GM12878 (cell line): Measurements from ENCODE around the gene CASTOR1.

ENCODE experiments used
- EP300 ChIP-seq, 2 experiments: fragments of 150-350 bp in 1 of 2; IDR thresholded peaks; 2 replicates each; pipeline ENCODE4 v1.6.1; 2011 to 2012; ENCODE audit warnings: low read depth in 2 of 2, low read length in 2 of 2, borderline replicate concordance in 1 of 2, improper control_type of control experiment in 1 of 2, inconsistent platforms in 1 of 2; ENCODE audit not compliant: control insufficient read depth in 1 of 2
- FOXM1 ChIP-seq: IDR thresholded peaks from 2 replicates; pipeline ENCODE4 v1.6.1; 2012; ENCODE audit warnings: low read depth, mild to moderate bottlenecking, inconsistent platforms, low read length, moderate library complexity
- GABPA ChIP-seq: IDR thresholded peaks from 2 replicates; pipeline ENCODE4 v1.6.1; 2014; ENCODE audit warnings: antibody characterized with exemption, low read depth, mild to moderate bottlenecking, inconsistent platforms
- KDM1A ChIP-seq: fragments of 200-600 bp; sonication (generic); IDR thresholded peaks from 2 replicates; pipeline ENCODE4 v1.6.1; 2016; ENCODE audit warnings: borderline replicate concordance
- NR2C1 ChIP-seq: fragments of 450-650 bp; IDR thresholded peaks from 2 replicates; pipeline ENCODE4 v1.6.1; 2017; ENCODE audit warnings: antibody characterized with exemption, mild to moderate bottlenecking, moderate library complexity
- POLR2A ChIP-seq: IDR thresholded peaks from 2 replicates; pipeline ENCODE4 v1.6.1; 2011; ENCODE audit warnings: low read depth, mild to moderate bottlenecking, low read length
- SIN3A ChIP-seq: IDR thresholded peaks from 2 replicates; pipeline ENCODE4 v1.6.1; 2012; ENCODE audit warnings: low read depth, low read length, improper control_type of control experiment
- SP1 ChIP-seq: IDR thresholded peaks from one replicate; pipeline ENCODE4 v1.6.1; 2011; ENCODE audit warnings: low read depth, low read length
- TAF1 ChIP-seq: IDR thresholded peaks from 2 replicates; pipeline ENCODE4 v1.6.1; 2011; ENCODE audit warnings: mild to moderate bottlenecking, low read depth, low read length, borderline replicate concordance
- TARDBP ChIP-seq: IDR thresholded peaks from 2 replicates; pipeline ENCODE4 v1.6.1; 2016; ENCODE audit warnings: borderline replicate concordance
- YY1 ChIP-seq: IDR thresholded peaks from 2 replicates; pipeline ENCODE4 v1.6.1; 2011; ENCODE audit warnings: low read depth, mild to moderate bottlenecking, low read length
- TF ChIP-seq, protein P1 (sequence below), 3 experiments: IDR thresholded peaks in 2 of 3; conservative IDR thresholded peaks in 1 of 3; 2 replicates each; pipeline ENCODE4 v1.5.1; 2011; ENCODE audit warnings: low read depth in 3 of 3, low read length in 3 of 3, mild to moderate bottlenecking in 3 of 3, control low read depth in 2 of 3, moderate library complexity in 2 of 3, inconsistent platforms in 1 of 3, mixed read lengths in 1 of 3; ENCODE audit not compliant: control insufficient read depth in 2 of 3, insufficient read depth in 1 of 3; ENCODE audit errors: extremely low read depth in 1 of 3
- TF ChIP-seq, protein P2 (sequence below): IDR thresholded peaks from 2 replicates; pipeline ENCODE4 v1.6.1; 2011; ENCODE audit warnings: mild to moderate bottlenecking, low read depth, low read length, moderate library complexity; ENCODE audit not compliant: insufficient replicate concordance
- TF ChIP-seq, protein P3 (sequence below): IDR thresholded peaks from 2 replicates; pipeline ENCODE4 v1.6.1; 2011; ENCODE audit warnings: borderline replicate concordance, low read depth, mild to moderate bottlenecking, moderate library complexity, mixed read lengths, low read length; ENCODE audit not compliant: insufficient read depth; ENCODE audit errors: extremely low read length

DNA sequence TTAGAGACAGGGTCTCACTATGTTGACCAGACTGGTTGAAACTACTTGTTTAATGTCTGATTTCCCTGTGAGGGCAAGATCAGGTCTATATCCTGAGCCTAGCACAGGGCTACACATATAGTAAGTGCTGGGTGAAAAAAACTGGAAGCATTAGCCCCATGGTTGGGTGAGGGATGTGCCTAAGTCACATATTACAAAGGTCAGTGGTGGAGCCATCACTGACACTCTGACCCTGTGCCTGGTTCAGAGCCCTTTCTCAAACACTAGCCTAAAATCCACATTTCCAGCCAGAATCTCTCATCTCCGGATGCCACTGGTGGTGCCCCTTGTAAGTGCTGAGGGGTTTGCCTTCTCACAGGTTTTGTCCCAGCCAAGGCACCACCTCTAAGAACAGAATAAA lies 28.5 kb upstream of the CASTOR1 start:
- TF ChIP-seq TAF1 (no peak), YY1 (no peak), GABPA (no peak), KDM1A (no peak), TARDBP (no peak), POLR2A (no peak), SP1 (no peak), EP300 (IDR thresholded peaks at IDR 0.05; ENCODE audit: borderline replicate concordance in 1 of 2, control insufficient read depth in 1 of 2, low read depth in 2 of 2, low read length in 2 of 2) (no peak), FOXM1 (no peak), NR2C1 (no peak), SIN3A (no peak)
- TF ChIP-seq, protein P1, sequence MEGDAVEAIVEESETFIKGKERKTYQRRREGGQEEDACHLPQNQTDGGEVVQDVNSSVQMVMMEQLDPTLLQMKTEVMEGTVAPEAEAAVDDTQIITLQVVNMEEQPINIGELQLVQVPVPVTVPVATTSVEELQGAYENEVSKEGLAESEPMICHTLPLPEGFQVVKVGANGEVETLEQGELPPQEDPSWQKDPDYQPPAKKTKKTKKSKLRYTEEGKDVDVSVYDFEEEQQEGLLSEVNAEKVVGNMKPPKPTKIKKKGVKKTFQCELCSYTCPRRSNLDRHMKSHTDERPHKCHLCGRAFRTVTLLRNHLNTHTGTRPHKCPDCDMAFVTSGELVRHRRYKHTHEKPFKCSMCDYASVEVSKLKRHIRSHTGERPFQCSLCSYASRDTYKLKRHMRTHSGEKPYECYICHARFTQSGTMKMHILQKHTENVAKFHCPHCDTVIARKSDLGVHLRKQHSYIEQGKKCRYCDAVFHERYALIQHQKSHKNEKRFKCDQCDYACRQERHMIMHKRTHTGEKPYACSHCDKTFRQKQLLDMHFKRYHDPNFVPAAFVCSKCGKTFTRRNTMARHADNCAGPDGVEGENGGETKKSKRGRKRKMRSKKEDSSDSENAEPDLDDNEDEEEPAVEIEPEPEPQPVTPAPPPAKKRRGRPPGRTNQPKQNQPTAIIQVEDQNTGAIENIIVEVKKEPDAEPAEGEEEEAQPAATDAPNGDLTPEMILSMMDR (IDR thresholded peaks at IDR 0.05 in 2 of 3, conservative IDR thresholded peaks at IDR 0.05 in 1 of 3; ENCODE audit: control insufficient read depth in 2 of 3, extremely low read depth in 1 of 3, insufficient read depth in 1 of 3, low read depth in 3 of 3, low read length in 3 of 3): no peak
- TF ChIP-seq, protein P2, sequence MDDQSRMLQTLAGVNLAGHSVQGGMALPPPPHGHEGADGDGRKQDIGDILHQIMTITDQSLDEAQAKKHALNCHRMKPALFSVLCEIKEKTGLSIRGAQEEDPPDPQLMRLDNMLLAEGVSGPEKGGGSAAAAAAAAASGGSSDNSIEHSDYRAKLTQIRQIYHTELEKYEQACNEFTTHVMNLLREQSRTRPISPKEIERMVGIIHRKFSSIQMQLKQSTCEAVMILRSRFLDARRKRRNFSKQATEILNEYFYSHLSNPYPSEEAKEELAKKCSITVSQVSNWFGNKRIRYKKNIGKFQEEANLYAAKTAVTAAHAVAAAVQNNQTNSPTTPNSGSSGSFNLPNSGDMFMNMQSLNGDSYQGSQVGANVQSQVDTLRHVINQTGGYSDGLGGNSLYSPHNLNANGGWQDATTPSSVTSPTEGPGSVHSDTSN: no peak
- TF ChIP-seq, protein P3, sequence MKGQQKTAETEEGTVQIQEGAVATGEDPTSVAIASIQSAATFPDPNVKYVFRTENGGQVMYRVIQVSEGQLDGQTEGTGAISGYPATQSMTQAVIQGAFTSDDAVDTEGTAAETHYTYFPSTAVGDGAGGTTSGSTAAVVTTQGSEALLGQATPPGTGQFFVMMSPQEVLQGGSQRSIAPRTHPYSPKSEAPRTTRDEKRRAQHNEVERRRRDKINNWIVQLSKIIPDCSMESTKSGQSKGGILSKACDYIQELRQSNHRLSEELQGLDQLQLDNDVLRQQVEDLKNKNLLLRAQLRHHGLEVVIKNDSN: no peak
